Transverse colon (tissue), 4 donors: ENCODE measurements around the gene KRI1. TPM values are rescaled to one million over a fixed set of nuclear protein-coding genes. Genes with fewer than 3 reads are reported as not detected.

Experiments used
- DNase-seq: peaks from one replicate; pipeline ENCODE4 v3.0.0-alpha.2; 2019
- H3K27ac ChIP-seq, 4 donors: fragments of 200-600 bp; sonication (generic); 2 replicates each; pipeline ENCODE4 v1.5.1; 2016 to 2018; ENCODE audit warnings: inconsistent platforms in 4 of 4
- H3K27me3 ChIP-seq: fragments of 200-600 bp; sonication (generic); 2 replicates; pipeline ENCODE4 v1.5.1; 2017; ENCODE audit warnings: inconsistent platforms
- H3K36me3 ChIP-seq, 4 donors: fragments of 200-600 bp; sonication (generic); 2 replicates each; pipeline ENCODE4 v1.5.1; 2017 to 2019; ENCODE audit warnings: inconsistent platforms in 4 of 4
- H3K4me1 ChIP-seq, 4 donors: fragments of 200-600 bp; sonication (generic); 2 replicates each; pipeline ENCODE4 v1.5.1; 2017 to 2020; ENCODE audit warnings: inconsistent platforms in 4 of 4
- H3K4me3 ChIP-seq, 4 donors: fragments of 200-600 bp; sonication (generic); 1 replicate in 1 of 4; 2 replicates in 3 of 4; pipeline versions ENCODE4 v1.5.1 to v1.6.1; 2017 to 2019; ENCODE audit warnings: inconsistent platforms in 4 of 4
- H3K9me3 ChIP-seq, 2 donors: fragments of 200-600 bp; sonication (generic); 2 replicates each; pipeline ENCODE4 v1.5.1; 2017 to 2019; ENCODE audit warnings: inconsistent platforms in 2 of 2
- EP300 ChIP-seq: sonication (generic); formaldehyde crosslinking; IDR thresholded peaks from one replicate; pipeline ENCODE4 v1.6.1; 2017; ENCODE audit warnings: antibody characterized with exemption, low read depth
- POLR2A ChIP-seq: fragments of 450-650 bp; IDR thresholded peaks from one replicate; pipeline ENCODE4 v1.6.1; 2016; ENCODE audit warnings: antibody characterized with exemption, mild to moderate bottlenecking, moderate library complexity
- POLR2AphosphoS5 ChIP-seq, 3 donors: sonication (generic); formaldehyde crosslinking; IDR thresholded peaks; one replicate each; pipeline ENCODE4 v1.6.1; 2016; ENCODE audit warnings: antibody characterized with exemption in 3 of 3
- WGBS, 2 donors: methylation state at CpG; one replicate each; pipeline ENCODE4 v1.1.5; 2018; ENCODE audit warnings: low coverage in 1 of 2; 5-methylcytosine and 5-hydroxymethylcytosine counted together
- in situ Hi-C, 4 donors: fragments of 200-750 bp; cut with MboI; loops; one replicate each; pipeline versions ENCODE4 v1.15.0 to v1.15.1; 2017; ENCODE audit warnings: low sequenced_read_pairs in 3 of 4, low pct_ligation_motif_present in 1 of 4, low pct_unique_long_range_greater_than_20kb in 1 of 4
- intact Hi-C: fragments of 100-400 bp; cut with DNase I; formaldehyde crosslinking; loops from one replicate; pipeline ENCODE4 v1.15.1; 2023; ENCODE audit warnings: low total_unique reads
- total RNA-seq, 4 donors: library from RNA; depleted of rRNA; stranded (reverse); fragments of >200 nt; gene quantifications; one replicate each; pipeline ENCODE4 v1.1.0, GENCODE V29; 2016
- TF ChIP-seq, protein P1 (sequence below), 5 experiments: fragments of 200-600 bp in 3 of 5; fragments of 450-650 bp in 2 of 5; sonication (generic) in 3 of 5; IDR thresholded peaks; 1 replicate in 2 of 5; 2 replicates in 3 of 5; pipeline ENCODE4 v1.5.1; 2016 to 2017; ENCODE audit warnings: antibody characterized with exemption in 5 of 5, inconsistent platforms in 3 of 5, mild to moderate bottlenecking in 2 of 5, moderate library complexity in 1 of 5

KRI1 gene
- 10 to 100 TPM; 12.7 to 53.1 (median 27.9) TPM for total RNA-seq

DNA sequence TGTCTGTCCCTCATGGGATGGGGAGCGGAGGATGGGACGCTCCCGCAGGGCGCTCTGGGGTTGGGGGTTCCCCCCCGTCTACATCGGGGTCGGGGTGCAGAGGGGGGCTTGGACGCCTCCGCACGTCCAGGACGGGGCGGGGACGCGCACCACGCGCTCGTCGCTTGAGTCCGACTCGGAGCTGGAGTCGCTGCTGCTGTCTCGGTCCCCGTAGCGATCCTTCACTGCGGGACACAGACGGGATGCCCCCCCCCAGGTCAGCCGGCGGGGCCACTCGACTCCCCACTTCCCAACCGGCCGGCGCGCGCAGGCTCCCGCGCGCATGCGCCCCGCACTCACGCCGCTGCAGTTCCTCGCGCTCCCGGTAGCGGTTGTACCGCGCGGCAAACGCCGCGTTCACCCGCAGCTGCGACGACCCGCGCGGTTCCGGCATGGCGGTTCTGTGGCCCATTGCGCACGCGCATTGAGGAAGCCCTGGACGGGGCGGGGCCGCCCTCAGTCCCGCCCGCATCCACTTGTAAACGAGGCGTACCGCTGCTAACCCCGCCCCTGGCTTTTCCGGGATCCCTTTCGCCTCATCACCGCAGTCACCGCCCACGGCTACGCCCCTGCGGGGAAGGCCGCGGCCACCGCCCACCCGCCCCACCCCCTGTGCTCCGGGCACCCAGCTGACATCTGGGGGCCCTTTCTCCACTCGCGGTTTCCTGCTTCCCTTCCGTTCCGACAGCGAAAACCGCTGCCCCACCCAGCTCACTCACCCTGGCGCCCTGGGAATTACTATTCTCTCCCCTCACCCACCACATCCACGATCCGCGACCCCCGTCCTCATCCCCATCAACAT is at the start of gene KRI1:
TSS of gene KRI1 (minus strand) at position 444 of the 841 bp plus-strand sequence. CDS start at position 433, 11 bp downstream.
- in situ Hi-C loops (no loop called here), intact Hi-C loops (loop anchor here (10.0 kb wide), 1 partner anchor 61 kb away; the partner anchor contains the start of gene KEAP1)
- H3K4me3 ChIP-seq, result peak within 1 kb of the TSS; percentile 56 to 97 (median 78)
- H3K27me3 ChIP-seq, result no peaks in the 10 kb centered on the region
- no peaks in the 10 kb centered on the region for H3K36me3 ChIP-seq
- peak within 1 kb of the TSS; percentile 88 to 96 (median 90) for H3K27ac ChIP-seq
- TF ChIP-seq POLR2A (peak; percentile 76), POLR2AphosphoS5 (IDR thresholded peaks at IDR 0.05) (peak; percentile 88 to 94 (median 90)), EP300 (peak; percentile 85)
- TF ChIP-seq, protein P1, sequence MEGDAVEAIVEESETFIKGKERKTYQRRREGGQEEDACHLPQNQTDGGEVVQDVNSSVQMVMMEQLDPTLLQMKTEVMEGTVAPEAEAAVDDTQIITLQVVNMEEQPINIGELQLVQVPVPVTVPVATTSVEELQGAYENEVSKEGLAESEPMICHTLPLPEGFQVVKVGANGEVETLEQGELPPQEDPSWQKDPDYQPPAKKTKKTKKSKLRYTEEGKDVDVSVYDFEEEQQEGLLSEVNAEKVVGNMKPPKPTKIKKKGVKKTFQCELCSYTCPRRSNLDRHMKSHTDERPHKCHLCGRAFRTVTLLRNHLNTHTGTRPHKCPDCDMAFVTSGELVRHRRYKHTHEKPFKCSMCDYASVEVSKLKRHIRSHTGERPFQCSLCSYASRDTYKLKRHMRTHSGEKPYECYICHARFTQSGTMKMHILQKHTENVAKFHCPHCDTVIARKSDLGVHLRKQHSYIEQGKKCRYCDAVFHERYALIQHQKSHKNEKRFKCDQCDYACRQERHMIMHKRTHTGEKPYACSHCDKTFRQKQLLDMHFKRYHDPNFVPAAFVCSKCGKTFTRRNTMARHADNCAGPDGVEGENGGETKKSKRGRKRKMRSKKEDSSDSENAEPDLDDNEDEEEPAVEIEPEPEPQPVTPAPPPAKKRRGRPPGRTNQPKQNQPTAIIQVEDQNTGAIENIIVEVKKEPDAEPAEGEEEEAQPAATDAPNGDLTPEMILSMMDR (IDR thresholded peaks at IDR 0.05), result peak in 4 of 5 experiments; percentile 37 to 85 (median 48)
- WGBS, 2 donors, result 0 to 1% methylated on average over 4 to 57 of the region's 94 CpGs
- peak; percentile 99 for DNase-seq
- peaks cover 26 to 42% (median 35%) of the 10 kb centered on the region in 4 donors for H3K4me1 ChIP-seq
- H3K9me3 ChIP-seq, result no peaks in the 10 kb centered on the region

DNA sequence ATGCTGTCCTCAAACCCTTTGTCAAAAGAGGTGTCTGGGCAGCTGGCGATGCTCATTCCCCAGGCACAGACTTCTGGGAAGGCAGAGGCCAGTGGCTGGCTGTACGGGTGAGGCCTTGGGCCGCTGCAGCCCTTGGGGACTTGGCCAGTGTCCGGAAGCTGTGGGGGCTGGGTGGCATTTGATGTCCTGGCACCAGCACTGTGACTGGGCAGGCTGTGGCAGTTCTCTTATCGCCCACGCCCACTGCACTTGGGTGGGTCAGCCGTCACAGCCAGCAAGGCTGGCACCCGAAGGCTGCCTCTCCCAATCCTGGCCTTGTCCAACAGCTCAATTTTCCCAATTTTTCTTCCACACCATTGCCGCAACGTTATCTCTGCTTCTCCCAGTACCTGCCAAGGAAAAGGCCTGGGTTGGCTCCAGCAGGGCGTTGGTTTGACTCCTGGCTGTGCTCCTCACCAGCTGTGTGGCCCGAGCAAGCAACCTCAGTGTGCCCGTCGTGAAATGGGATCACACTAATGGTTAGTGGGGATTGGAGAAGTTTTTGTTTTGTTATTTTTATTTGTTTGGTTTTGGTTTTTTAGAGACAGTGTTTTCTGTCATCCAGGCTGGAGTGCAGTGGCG is 46.8 kb upstream of the KRI1 start:
- 56 to 65% methylated on average over 6 to 15 of the region's 15 CpGs for WGBS, 2 donors
- H3K27ac ChIP-seq, result peak overlapping the region; percentile 18 to 66 (median 42)
- in situ Hi-C loops, result no loop called here
- H3K36me3 ChIP-seq, result no peaks in the 10 kb centered on the region
- DNase-seq, result peak; percentile 61
- TF ChIP-seq POLR2AphosphoS5 (IDR thresholded peaks at IDR 0.05), result no peak
- no peak for TF ChIP-seq POLR2A
- TF ChIP-seq, protein P1 (IDR thresholded peaks at IDR 0.05), result no peak
- TF ChIP-seq EP300, result no peak
- no peak overlapping the region for H3K4me3 ChIP-seq
- no peaks in the 10 kb centered on the region for H3K27me3 ChIP-seq
- intact Hi-C loops, result no loop called here
- no peaks in the 10 kb centered on the region for H3K9me3 ChIP-seq
- H3K4me1 ChIP-seq, result peaks cover 4 to 23% (median 11%) of the 10 kb centered on the region in 4 donors

DNA sequence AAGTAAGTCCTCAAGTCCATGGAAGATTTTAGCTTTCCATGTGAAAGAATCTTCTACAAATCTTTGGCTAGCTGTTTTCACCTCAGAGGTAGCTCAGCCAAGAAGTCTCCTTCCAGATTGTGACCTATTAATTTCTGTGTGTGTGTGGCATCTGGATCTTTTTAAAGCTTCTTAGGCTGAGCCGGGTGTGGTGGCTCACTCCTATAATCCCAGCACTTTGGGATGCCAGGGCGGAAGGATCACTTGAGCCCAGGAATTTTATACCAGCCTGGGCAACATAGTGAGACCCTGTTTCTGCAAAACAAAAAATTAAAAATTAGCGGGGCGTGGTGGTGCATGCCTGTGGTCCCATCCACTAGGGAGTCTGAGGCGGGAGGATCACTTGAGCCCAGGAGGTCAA is 46.1 kb upstream of the KRI1 start:
- WGBS, 2 donors, result 85 to 86% methylated on average over 4 to 5 of the region's 5 CpGs
- no peak overlapping the region for H3K4me3 ChIP-seq
- in situ Hi-C loops (no loop called here), intact Hi-C loops (no loop called here)
- no peaks in the 10 kb centered on the region for H3K36me3 ChIP-seq
- H3K4me1 ChIP-seq, result peaks cover 4 to 23% (median 11%) of the 10 kb centered on the region in 4 donors
- no peaks in the 10 kb centered on the region for H3K27me3 ChIP-seq
- peak overlapping the region in 3 of 4 donors; percentile 18 to 66 (median 50) for H3K27ac ChIP-seq
- no peak for DNase-seq
- TF ChIP-seq, protein P1 (IDR thresholded peaks at IDR 0.05), result no peak
- TF ChIP-seq POLR2AphosphoS5 (IDR thresholded peaks at IDR 0.05) (no peak), POLR2A (no peak), EP300 (no peak)
- H3K9me3 ChIP-seq, result no peaks in the 10 kb centered on the region

DNA sequence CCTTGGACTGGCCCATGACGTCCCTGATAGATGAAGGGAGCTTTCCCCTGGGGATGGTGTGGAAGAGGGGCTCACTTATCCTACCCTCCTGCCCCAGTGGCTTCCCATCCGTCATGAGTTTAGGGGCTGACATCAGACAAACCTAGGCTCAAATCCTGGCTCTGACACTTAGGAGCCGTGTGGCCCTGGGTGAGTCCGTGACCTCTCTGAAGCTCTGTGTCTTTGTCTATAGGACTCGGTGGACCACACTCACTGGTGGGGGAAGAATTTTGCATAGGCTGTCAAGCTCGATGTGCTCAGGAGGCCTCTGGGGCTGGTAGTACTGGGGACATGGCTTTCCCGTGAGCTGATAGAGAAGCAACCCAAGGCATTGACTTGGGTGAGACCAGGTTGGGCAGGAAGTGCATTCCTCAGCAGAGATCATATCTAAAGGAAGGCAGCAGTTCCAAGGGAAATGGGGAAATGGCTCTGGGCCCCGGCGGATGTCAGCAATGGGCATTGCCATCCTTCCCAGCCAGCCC is 38.7 kb upstream of the KRI1 start:
- DNase-seq, result peak; percentile 15
- in situ Hi-C loops, result no loop called here
- TF ChIP-seq POLR2A, result no peak
- no peak for TF ChIP-seq EP300

More for the DNA sequence above, 38.7 kb upstream of the KRI1 start:
- intact Hi-C loops, result no loop called here
- no peaks in the 10 kb centered on the region for H3K9me3 ChIP-seq
- WGBS, 2 donors, result 63 to 80% methylated on average over 2 to 9 of the region's 9 CpGs
- no peaks in the 10 kb centered on the region for H3K27me3 ChIP-seq
- H3K27ac ChIP-seq, result peak overlapping the region; percentile 84 to 95 (median 88)
- no peak overlapping the region for H3K4me3 ChIP-seq
- no peaks in the 10 kb centered on the region for H3K36me3 ChIP-seq
- H3K4me1 ChIP-seq, result peaks cover 0 to 32% (median 13%) of the 10 kb centered on the region in 4 donors
